Kidney (tissue), 14 donors: ENCODE data around the gene RASL11A. TPM values are rescaled to one million over a fixed set of nuclear protein-coding genes. Genes with fewer than 3 reads are reported as not detected.
"Not testable (repeated sequence)": the region's sequence is repeated elsewhere in the genome, so short reads cannot be mapped to it uniquely, and the experiment has no call there.

ENCODE experiments used
- DNase-seq, 5 donors: peaks; one replicate each; pipeline ENCODE4 v3.0.0-alpha.2; 2013 to 2020
- FAIRE-seq: peaks from 2 replicates; lab custom pipeline; 2012; peaks lifted over from hg19 to GRCh38; lab: Jason Lieb, UNC
- H3K27ac ChIP-seq, 2 donors: one replicate each; pipeline ENCODE4 v1.7.0; 2013; ENCODE audit warnings: low read depth in 2 of 2, low read length in 2 of 2, inconsistent platforms in 1 of 2
- H3K27me3 ChIP-seq: one replicate; pipeline ENCODE4 v1.7.1; 2013; ENCODE audit warnings: low read length, inconsistent platforms; ENCODE audit not compliant: control insufficient read depth, insufficient read depth
- H3K36me3 ChIP-seq, 3 donors: one replicate each; pipeline versions ENCODE4 v1.7.0 to v1.7.1; 2013; ENCODE audit warnings: low read length in 3 of 3, control low read depth in 1 of 3, inconsistent platforms in 1 of 3; ENCODE audit not compliant: insufficient read depth in 3 of 3, control insufficient read depth in 2 of 3
- H3K4me1 ChIP-seq, 3 donors: one replicate each; pipeline versions ENCODE4 v1.7.0 to v1.7.1; 2013; ENCODE audit warnings: low read length in 3 of 3, inconsistent platforms in 1 of 3, low read depth in 1 of 3; ENCODE audit not compliant: control insufficient read depth in 2 of 3, insufficient read depth in 2 of 3
- H3K4me3 ChIP-seq, 3 donors: one replicate each; pipeline versions ENCODE4 v1.7.0 to v1.8.1; 2013; ENCODE audit warnings: low read length in 3 of 3, control low read depth in 1 of 3, inconsistent platforms in 1 of 3
- H3K9ac ChIP-seq, 3 donors: one replicate each; pipeline versions ENCODE4 v1.7.0 to v1.7.1; 2013; ENCODE audit warnings: low read length in 3 of 3, control low read depth in 1 of 3, inconsistent platforms in 1 of 3
- H3K9me3 ChIP-seq, 3 donors: one replicate each; pipeline versions ENCODE4 v1.7.0 to v1.7.1; 2013; ENCODE audit warnings: low read length in 3 of 3, control low read depth in 1 of 3, inconsistent platforms in 1 of 3; ENCODE audit not compliant: control insufficient read depth in 2 of 3, insufficient read depth in 1 of 3
- CTCF ChIP-seq: IDR thresholded peaks from 3 replicates; pipeline ENCODE4 v1.5.1; 2012; ENCODE audit warnings: mild to moderate bottlenecking, moderate library complexity, borderline replicate concordance; ENCODE audit not compliant: insufficient read depth; ENCODE audit errors: extremely low read depth
- intact Hi-C: fragments of 100-400 bp; cut with DNase I; formaldehyde crosslinking; loops from one replicate; pipeline ENCODE4 v1.11.1; 2022
- polyA plus RNA-seq: library from polyadenylated mRNA; stranded (reverse); fragments of 350-450 nt; fragmentation: Illumina TruSeq; extraction: RNeasy Lipid Tissue Mini Kit (QIAGEN cat#74804); gene quantifications from one replicate; pipeline ENCODE4 v1.2.3, GENCODE V29; 2014; ENCODE audit warnings: low read depth, low replicate concordance; ENCODE audit not compliant: insufficient read depth
- total RNA-seq: library from RNA; stranded (reverse); fragmentation: NEBNext Ultra II Directional; extraction: Animal tissue kit (Norgen Biotek cat#: 25700); gene quantifications from one replicate; pipeline ENCODE4 v1.2.1, GENCODE V29; 2021
- donor health status: control.
- donor health status: control.
- donor health status: control.
- donor health status: control.
- donor health status: control.
- donor health status: DM: yes; HTN: yes; CAD: no.
- donor health status: Normal renal cell carcinoma (clear cell type).

The RASL11A gene
- total and polyA plus RNA-seq, 2 donors from 2014 or later: 42.4 to 66.6 TPM

GRCh38 chr13:27289011-27289665 is 18.5 kb downstream of the RASL11A start:
- no peak for FAIRE-seq
- Histone ChIP-seq H3K27me3 (no peaks in the 10 kb centered on the region), H3K9me3 (no peaks in the 10 kb centered on the region), H3K36me3 (no peaks in the 10 kb centered on the region), H3K4me1 (no peaks in the 10 kb centered on the region), H3K27ac (no peak overlapping the region), H3K4me3 (no peak overlapping the region), H3K9ac (no peak overlapping the region)
- no peak for TF ChIP-seq CTCF
- intact Hi-C loops: no loop called here
- DNase-seq: peak in 3 of 5 donors; percentile 52 to 73 (median 72)

GRCh38 chr13:27290715-27291114 is 20.1 kb downstream of the RASL11A start:
- Histone ChIP-seq H3K36me3 (no peaks in the 10 kb centered on the region), H3K4me3 (no peak overlapping the region), H3K27ac (no peak overlapping the region), H3K4me1 (no peaks in the 10 kb centered on the region), H3K9me3 (no peaks in the 10 kb centered on the region), H3K27me3 (no peaks in the 10 kb centered on the region), H3K9ac (no peak overlapping the region)
- no peak for DNase-seq
- intact Hi-C loops: no loop called here
- no peak for FAIRE-seq
- TF ChIP-seq CTCF: no peak

GRCh38 chr13:27291967-27292366 is 21.3 kb downstream of the RASL11A start:
- H3K4me3 ChIP-seq, H3K9ac ChIP-seq, H3K4me1 ChIP-seq, FAIRE-seq, H3K27ac ChIP-seq, DNase-seq, intact Hi-C loops, H3K36me3 ChIP-seq, H3K9me3 ChIP-seq, H3K27me3 ChIP-seq: not testable (repeated sequence)

DNA sequence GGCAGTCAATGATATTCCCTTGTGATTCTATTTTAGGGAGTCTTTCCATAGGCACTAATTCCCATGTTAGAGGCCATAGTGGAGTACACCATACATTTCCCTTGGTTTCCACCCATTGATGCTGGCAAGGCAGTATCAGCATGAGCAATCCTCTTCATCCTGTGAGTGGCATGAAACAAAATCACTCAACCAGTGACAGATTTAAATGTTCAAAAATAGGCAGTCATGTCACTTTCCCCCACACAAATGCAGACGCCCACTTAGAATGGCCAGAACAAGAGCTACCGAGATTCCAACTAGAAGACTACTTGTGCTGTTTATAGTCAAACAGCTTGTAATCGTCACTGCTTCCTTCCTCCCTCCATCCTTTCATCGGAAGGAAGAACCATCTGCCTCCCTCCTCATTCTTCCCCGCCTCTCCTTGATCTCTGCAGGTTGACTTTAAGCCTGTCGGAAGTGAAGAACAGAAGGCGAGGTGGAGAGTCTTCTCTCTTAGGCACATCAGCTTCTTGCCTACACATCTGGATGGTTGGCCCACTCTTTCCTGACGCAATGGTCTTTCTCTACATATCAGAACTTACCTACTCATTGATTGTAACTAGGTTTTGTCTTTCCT is 22.6 kb downstream of the RASL11A start:
- no peak for DNase-seq

More for the DNA sequence above, 22.6 kb downstream of the RASL11A start:
- intact Hi-C loops: no loop called here
- no peak for FAIRE-seq
- H3K4me3 ChIP-seq: no peak overlapping the region
- no peaks in the 10 kb centered on the region for H3K4me1 ChIP-seq
- no peak overlapping the region for H3K27ac ChIP-seq
- no peak for TF ChIP-seq CTCF
- no peaks in the 10 kb centered on the region for H3K27me3 ChIP-seq
- H3K9ac ChIP-seq: no peak overlapping the region
- no peaks in the 10 kb centered on the region for H3K9me3 ChIP-seq
- H3K36me3 ChIP-seq: no peaks in the 10 kb centered on the region
